Measurements from ENCODE around the gene EHMT1.

DNA sequence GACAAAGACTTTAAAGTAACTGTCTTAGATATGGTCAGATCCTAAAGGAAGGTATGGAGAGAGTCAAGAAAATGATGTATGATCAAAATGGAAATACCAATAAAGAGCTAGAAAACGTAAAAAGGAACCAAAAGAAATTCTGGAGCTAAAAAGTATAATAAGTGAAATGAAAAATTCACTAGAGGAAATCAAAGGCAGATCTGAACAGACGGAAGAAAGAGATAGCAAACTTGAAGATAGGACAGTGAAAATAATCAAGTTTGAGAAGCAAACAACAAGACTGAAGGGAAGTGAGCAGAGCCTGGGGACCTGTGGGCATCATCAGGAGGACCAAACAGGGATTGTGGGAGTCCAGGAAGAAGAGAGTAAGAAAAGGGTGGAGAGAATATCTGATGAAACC lies 115.4 kb downstream of the EHMT1 start:
- TF ChIP-seq, protein P1, sequence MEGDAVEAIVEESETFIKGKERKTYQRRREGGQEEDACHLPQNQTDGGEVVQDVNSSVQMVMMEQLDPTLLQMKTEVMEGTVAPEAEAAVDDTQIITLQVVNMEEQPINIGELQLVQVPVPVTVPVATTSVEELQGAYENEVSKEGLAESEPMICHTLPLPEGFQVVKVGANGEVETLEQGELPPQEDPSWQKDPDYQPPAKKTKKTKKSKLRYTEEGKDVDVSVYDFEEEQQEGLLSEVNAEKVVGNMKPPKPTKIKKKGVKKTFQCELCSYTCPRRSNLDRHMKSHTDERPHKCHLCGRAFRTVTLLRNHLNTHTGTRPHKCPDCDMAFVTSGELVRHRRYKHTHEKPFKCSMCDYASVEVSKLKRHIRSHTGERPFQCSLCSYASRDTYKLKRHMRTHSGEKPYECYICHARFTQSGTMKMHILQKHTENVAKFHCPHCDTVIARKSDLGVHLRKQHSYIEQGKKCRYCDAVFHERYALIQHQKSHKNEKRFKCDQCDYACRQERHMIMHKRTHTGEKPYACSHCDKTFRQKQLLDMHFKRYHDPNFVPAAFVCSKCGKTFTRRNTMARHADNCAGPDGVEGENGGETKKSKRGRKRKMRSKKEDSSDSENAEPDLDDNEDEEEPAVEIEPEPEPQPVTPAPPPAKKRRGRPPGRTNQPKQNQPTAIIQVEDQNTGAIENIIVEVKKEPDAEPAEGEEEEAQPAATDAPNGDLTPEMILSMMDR (IDR thresholded peaks at IDR 0.05): no peak
- TF ChIP-seq POLR2A (IDR thresholded peaks at IDR 0.05; ENCODE audit: low read depth): no peak
- TF ChIP-seq POLR2AphosphoS5 (IDR thresholded peaks at IDR 0.05): no peak

Data from esophagus muscularis mucosa (tissue), 3 donors.